ENCODE results near the gene LRRC56.

LRRC56 gene

DNA sequence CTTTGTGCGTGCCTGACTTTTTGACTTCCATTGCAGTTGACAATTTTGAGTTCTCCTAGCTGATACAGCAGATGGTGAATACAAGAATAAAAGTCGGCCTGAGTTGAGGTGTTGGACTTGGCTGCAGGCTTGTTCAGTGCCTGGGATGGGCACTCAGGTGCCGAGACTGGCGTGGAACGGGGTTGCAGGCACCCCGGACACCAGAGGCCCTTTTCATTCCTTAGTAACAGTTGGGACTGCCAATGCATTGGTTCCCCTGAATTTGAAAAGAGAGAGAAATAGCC is 40.2 kb downstream of the LRRC56 start:
- no peak for DNase-seq

DNA sequence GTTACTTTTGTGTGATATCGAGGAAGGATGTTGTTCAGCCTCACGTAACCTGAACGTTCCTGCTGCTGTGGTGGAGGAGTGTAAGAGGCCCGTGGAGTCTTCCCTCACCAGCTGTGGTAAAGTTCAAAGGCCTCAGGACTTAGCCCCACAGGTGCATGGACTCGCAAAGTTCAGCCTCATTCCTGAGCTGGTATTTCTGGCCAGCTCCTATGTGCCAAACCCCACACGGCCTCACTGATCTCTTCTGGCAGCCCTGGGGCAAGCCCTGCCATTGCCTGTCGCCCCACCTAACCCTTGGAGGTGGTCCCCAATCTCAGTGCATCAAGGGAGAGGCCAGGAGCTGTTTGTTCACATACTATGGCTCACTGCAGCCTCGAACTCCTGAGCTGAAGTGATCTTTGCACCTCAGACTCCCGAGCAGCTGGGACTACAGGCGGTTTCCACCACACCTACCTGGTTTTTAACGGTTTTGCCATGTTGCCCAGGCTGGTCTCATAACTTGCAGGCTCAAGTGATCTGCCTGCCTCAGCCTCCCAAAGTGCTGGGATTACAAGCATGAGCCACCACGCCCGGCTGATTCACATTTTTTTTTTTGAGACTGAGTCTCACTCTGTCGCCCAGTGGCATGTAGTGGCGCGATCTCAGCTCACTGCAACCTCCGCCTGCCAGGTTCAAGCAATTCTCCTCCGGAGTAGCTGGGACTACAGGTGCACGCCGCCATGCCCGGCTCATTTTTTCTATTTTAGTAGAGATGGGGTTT is 41.1 kb downstream of the LRRC56 start:
- DNase-seq = no peak

DNA sequence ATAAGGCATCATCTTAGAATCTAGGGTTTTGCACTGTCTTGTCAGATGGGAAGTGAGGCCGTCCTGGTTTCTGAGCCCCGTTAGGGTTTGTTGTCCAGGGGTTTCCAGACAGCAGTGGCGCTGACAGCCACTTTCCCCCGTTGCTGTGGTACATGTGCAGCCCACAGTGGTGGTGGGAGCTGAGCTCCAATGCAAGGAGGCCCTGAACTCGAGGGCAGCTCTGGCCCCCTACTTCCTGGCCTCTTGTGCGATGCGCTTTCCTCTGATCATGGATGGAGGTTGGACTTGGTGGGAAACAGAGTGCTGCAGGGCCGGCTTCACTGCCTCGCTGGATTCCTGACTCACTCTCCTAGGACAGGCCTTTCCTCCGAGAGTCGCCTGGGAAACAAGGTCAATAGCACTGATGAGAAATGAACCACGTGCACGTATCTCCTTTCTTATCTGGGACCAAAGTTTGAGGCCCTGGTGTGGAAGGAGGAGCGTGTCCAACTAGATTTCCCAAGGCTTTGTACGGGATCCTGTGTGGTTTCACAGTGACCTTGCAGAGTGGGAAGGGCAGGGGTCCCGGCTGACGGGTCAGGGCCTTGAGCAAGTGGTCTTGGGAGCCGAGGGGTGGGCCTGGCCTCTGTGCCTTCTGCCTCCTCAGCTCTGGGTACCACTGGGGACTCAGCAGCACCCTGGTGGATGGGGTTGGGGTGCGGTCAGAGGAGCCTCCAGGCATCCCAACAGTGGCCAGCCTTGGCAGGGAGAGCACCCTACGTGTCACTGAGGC is 42.7 kb downstream of the LRRC56 start:
- DNase-seq = no peak

DNA sequence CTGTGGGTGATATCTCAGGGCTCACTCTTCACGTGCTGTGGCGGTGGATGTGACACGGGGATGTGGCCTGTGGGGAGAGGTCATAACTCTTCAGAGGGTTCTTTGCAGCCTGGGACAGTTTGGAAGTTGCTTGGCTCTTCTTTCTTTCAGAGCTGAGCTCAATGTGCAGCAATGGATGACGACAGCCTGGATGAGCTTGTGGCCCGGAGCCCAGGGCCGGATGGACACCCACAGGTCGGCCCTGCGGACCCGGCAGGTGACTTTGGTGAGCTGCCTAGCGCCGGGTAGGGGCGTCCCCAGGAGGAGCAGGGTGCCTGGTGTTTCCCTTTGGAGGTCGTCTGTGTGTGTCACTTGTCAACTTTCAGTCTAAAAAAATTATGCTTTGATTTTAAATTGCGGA is 44.0 kb downstream of the LRRC56 start:
- no peak for DNase-seq

DNA sequence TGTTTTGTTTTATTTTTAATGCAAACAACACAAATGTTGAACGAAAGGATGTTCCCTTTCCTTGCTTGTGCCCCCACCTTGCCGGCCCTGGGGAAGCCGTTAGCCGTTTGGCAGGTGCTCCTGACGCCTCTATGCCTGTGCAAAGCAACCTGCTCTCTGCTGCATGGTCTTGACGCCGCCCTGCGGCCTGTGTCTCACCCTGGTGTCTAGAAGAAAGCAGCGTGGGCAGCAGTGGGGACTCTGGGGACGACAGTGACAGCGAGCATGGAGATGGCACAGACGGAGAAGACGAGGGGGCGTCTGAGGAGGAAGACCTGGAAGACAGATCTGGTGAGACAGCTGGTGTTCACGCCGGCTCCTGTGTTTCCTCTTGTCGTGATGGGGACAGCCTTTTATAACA is 44.4 kb downstream of the LRRC56 start:
- no peak for DNase-seq

DNA sequence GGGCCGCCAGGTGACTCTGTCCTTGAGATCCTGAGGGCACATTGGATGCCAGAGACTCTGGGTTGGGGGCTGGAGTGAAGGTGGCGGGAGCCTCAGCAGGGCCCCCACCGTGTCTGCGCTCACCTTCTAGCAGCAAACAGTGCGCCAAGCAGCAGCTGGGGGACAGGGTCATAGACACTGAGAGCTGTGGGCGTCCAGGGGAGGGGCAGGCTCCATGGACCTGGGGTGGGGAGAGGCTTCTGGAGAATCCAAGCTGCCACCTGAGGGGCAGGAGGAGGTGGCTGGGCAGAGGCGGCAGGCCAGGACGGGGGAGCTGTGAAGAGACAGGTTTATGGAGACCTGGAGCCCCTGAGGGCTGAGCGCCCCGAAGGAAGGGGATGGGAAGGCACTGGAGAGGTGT is 47.0 kb downstream of the LRRC56 start:
- no peak for DNase-seq

DNA sequence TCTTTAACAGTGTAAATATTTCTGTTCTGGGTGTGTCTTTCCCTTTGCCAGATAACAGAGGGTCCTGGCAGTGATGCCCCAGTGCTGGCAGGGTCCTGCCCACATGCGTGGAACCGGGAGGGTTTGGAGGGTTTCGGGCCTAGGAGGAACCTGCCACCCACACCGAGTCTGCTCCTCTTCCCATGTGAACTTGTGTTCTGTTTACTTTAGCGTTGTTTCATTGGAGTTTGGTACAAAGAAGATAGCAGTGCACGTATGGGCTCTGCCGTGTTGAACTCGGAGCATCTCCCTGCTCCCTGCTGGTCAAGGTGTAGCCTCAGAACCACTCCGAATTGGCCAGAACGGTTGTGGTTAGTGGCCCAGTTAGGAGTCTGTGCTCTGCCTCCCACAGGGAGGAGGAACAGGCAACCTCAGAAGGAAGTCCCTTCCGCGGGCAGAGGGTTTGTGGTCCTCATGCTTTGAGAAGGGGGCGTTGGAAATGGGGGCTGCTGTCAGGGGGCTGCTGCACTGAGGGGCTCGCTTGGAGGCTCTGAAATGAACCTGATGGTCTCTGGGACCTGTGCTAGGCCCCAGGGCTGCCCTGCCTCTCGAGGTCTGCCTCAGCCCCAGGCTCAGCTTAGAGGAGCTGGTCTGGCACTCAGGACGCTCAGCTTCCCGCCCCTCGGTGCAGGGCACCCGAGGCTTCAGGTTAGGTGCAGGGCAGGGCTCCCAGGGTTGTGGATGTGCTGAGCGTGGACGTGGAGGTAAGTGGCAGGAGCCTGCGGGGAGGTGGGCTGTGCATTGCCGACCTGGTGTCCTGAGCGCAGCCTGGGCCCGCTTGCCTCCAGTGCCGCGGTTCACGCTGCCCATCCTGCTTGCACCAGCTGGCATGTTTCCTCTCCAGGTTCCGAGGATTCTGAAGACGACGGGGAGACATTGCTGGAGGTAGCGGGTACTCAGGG is 49.3 kb downstream of the LRRC56 start:
- no peak for DNase-seq

DNA sequence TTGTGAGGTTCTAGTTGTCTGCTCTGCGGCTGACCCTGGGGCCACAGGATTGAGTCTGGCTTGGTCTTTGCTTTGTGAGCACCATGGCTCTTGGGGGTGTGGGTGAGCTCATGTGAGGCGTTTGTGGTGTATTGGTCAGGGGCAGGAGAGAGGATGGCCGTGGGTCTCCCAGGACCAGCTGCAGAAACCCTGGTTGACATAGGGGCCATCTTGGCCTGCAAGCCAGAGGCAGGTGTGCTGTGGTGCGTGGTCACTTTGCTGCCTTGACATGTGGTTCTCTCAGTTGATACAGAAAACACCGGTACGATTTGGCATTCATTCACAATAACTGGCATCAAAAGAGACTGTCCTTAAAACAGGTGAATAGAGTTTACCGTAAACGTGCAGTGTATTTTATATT is 50.2 kb downstream of the LRRC56 start:
- DNase-seq = peak; percentile 21

DNA sequence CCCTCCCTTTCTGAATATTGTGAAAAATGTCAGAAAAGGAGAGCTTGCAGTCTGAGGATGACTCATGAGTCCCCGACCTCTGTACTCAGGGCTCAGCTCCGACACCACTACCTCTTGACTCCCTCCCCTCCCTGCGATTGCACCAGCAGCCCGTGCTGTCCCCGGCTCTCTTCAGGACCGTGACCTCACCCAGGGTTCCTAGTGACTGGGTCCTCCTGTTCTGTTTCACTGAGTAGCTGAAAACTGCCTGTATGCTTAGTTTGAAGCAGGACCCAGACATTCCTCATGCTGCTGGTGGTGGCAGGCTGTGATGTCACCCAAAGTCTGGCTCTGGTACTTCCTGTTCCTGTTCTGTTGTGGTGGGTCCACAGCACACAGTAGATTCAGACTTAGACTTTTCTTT is 50.7 kb downstream of the LRRC56 start:
- DNase-seq = peak; percentile 79

DNA sequence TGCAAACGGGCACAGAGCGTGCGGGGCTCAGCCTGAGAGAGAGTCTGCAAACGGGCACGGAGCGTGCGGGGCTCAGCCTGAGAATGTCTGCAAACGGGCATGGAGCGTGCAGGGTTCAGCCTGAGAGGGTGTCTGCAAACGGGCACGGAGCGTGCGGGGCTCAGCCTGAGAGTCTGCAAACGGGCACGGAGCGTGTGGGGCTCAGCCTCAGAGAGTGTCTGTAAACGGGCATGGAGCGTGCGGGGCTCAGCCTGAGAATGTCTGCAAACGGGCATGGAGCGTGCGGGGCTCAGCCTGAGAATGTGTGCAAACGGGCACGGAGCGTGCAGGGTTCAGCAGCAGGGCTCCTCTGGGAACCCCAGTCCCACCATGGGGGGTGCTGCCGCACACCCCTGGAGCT is 52.5 kb downstream of the LRRC56 start:
- DNase-seq = no peak

DNA sequence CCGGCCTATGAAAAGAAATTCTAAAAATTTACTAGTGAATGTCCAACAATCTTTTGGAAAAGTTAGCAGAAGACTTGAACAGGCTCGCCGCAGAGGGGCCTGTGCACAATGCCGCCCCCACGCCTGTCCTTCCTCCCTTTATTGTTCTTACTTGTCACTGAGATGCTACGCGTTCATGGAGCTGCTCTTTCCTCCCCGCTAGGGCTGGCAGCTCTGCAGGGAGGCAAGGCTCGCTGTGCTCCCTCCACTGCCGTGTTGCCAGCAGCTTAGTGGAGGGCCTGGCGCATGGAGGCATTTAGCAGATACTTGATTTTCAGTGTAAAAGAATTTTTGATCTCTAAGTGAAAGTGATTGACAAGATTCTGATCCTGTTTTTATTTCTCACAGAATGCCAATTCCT is 53.7 kb downstream of the LRRC56 start:
- DNase-seq = no peak

DNA sequence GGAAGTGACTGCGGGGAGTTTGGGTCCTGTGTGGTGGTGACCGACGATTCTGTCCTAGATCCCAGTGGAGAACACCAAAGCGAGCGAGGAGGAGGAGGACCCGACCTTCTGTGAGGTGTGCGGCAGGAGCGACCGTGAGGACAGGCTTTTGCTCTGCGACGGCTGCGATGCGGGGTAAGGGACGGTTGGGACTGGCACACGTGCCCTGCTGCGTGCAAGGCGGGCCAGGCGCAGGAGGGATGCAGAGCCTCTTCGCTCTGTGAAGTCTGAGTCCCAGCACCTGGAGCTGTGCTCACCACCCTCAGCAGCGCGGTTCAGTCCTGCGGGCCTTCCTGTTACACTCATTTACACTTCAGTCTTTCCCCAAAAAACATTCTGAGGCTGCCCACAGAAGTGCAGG is 55.2 kb downstream of the LRRC56 start:
- no peak for DNase-seq

DNA sequence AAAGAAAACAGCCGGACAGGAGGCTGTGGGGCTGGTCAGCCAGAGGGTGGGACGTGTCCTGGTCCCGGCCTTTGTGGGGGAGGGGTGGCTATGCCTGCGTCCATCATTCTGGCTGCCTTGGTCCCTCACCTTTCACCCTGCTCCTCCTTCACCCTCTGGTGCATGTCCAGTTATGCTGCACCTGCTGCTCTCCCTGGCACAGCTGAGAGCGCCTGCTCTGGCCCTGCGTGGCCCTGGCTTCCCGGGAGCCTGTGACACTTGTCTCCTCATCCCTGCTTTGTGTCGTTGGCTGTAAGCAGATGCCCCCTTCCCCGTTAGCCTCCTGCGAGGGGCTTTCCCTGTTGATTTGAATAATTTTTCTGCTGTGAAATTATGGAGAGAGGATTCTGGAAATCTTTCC is 55.6 kb downstream of the LRRC56 start:
- DNase-seq = no peak

DNA sequence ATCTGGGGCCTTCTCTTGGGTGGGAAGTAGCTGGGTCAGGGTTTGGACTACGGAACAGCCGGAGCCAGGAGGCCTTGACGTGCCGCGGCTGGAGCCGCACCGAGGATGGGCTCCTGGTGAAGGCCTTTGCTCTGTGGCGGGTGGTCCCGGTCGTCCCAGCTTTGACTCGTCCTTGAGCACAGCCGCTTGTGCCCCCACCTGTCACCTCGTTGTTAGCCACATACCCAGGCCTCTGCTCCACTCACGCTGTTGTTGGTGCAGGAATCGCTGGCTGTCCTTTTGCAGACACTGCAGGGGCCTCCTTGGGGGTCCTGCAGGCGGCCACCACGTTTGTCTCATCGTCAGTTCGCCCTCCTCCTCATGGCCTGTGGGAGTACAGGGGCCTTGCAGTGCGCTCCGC is 56.0 kb downstream of the LRRC56 start:
- no peak for DNase-seq

DNA sequence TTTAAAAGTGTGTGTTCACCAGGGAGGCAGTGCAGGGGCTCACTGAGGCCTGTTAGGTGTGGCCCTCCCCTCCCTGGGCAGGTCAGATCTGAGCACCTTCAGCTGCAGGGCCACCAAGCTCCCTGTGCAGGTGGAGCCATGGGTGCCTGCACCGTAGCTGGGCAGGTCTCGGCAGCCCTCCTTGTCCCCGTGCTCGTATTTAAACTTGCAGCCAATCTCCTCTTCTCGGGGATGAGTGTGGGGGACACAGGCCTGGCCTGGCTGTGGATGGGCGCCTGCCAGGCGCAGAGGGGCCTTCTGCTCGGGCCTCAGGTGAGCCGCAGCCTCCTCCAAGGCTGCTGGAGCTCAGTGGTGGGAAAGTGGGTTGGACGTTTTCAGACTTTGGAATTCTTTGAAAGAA is 58.1 kb downstream of the LRRC56 start:
- no peak for DNase-seq

DNA sequence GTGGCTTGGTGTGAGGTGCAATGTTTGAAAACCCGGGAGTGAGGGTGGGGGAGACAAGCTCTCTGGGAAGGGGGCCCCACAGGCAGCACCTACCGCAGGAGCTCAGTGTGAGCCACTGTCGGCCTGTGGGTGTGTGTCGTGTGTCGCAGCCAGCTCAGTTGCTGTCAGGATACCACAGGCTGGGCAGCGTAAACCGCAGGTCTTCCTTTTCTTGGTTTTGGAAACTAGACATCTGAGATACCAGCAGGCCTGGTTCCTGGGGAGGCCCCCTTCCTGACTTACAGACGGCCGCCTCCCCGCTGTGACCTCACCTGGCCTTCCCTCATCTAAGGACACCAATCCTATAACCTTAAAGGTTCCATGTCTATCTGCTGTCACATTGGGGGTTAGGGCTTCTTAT is 59.0 kb downstream of the LRRC56 start:
- DNase-seq = no peak

DNA sequence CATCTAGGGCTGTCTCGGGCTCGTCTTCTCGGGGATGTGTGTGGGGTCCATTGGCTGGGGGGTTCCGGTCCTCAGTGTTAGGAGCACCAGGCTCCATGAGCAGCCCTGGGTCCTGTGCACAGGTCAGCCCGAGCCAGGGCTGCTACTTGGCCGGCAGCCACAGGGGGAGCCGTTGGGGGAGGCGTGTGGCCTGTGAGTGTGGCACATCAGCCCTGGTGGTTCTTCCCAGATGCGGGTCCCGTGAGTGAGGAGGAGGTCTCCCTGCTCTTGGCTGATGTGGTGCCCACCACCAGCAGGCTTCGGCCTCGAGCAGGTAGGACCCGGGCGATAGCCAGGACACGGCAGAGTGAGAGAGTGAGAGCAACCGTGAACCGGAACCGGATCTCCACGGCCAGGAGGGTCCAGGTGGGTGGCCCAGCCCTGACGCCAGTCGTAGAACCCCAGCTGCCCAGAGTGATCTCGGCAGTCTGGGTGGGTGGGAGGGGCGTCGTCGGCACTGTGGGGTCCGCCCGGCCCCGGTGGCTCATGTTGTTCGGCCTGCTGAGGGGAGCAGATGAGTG is 59.9 kb downstream of the LRRC56 start:
- no peak for DNase-seq

DNA sequence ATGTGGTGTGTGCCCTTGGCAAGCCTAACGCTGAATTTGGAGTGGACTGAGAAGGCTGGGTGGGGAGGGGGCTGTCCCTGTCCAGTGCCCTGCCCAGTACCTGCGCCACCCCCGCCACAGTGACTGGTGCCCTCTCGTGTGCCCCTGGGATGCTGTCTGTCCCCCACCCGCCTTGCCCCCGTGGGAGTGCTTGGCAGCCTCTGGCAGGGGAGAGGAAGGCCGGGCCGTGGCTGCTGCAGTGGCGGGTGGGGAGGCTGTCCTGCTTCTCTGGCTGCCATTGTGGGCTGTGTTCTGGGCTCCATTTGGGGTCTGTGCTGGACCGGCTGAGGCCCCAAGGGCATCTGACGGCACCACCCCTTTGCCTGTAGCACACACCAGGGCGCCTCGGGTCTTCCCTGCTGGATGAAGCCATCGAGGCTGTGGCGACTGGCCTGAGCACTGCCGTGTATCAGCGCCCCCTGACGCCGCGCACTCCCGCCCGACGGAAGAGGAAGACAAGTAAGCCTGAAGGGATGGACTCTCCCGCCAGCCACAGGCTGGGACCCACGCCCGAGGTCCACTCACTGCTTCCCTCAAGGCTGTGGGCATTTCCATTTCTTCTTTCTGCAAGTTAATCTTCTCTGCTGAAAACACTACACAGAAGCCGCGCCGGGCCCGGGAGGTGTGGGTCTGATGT is 60.8 kb downstream of the LRRC56 start:
- DNase-seq = no peak

DNA sequence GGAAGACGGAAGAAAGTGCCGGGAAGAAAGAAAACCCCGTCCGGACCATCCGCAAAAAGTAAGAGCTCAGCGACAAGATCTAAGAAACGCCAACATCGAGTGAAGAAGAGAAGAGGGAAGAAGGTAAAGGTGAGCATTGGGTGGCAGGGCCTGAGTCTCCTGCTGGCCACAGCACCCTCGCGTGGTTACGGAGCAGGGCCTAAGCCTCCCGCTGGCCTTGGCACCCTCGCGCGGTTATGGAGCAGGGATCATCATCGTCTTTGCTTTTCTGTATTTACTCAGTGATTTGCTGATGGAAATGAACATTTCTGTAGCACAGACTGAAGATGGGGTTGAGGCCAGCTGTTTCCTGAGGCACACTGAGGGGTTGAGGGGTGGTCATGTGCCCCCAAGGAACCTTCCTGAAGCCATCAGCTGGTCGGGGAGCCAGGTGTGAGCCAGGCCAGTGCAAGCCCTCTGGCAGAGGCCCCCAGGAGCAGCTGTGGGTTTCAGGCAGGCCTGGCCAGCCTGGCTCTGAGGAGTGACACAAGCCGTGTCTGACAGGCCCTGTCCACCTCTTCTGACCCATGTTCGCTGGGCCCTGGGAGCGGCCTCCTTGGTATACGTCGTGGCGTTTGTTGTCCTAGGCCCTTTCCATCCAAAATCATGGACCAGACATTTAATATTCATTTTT is 64.4 kb downstream of the LRRC56 start:
- DNase-seq = no peak

DNA sequence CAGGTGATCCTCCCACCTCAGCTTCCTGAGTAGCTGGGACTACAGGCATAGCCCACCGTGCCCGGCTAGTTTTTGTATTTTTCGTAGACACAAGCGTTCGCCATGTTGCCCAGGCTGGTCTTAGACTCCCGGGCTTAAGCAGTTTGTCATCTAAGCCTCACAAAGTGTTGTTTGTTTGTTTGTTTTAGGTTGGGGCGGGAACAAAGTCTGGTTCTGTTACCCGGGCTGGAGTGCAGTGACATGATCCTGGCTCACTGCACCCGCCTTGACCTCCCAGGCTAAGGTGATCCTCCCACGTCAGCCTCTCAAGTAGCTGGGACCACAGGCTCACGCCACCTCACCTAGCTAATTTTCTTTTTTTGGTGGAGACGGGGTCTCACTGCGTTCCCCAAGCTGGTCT is 65.8 kb downstream of the LRRC56 start:
- no peak for DNase-seq
